RWPE2 (cell line): ENCODE results near the gene GJC2.

Experiments
- ATAC-seq: fragments of 200-7000 bp; cut with Tn5 transposase; 3 replicates; pipeline ENCODE4 v1.9.1; 2021; ENCODE audit warnings: low read depth
- DNase-seq: peaks from one replicate; pipeline ENCODE4 v3.0.0-alpha.2; 2020; ENCODE audit warnings: low spot score
- H3K27ac ChIP-seq: fragments of 450-650 bp; 2 replicates; pipeline ENCODE4 v1.5.1; 2017; ENCODE audit warnings: mild to moderate bottlenecking; ENCODE audit not compliant: poor library complexity, severe bottlenecking
- H3K27me3 ChIP-seq: fragments of 250-450 bp; sonication (Bioruptor Pico); 2 replicates; pipeline ENCODE4 v1.5.1; 2021; ENCODE audit warnings: mild to moderate bottlenecking, moderate library complexity; ENCODE audit not compliant: insufficient read depth, poor library complexity, severe bottlenecking
- H3K36me3 ChIP-seq: fragments of 250-450 bp; sonication (Bioruptor Pico); 2 replicates; pipeline ENCODE4 v1.5.1; 2020; ENCODE audit warnings: low read depth, mild to moderate bottlenecking, moderate library complexity
- H3K4me1 ChIP-seq: fragments of 250-450 bp; sonication (Bioruptor Pico); 2 replicates; pipeline ENCODE4 v1.5.1; 2021; ENCODE audit warnings: mild to moderate bottlenecking, moderate library complexity; ENCODE audit not compliant: insufficient read depth, poor library complexity, severe bottlenecking
- H3K4me3 ChIP-seq: fragments of 250-450 bp; sonication (Bioruptor Pico); 2 replicates; pipeline ENCODE4 v1.5.1; 2021; ENCODE audit warnings: mild to moderate bottlenecking, moderate library complexity; ENCODE audit not compliant: severe bottlenecking
- H3K9me3 ChIP-seq: fragments of 250-450 bp; sonication (Bioruptor Pico); 2 replicates; pipeline ENCODE4 v1.5.1; 2021; ENCODE audit warnings: mild to moderate bottlenecking, moderate library complexity; ENCODE audit not compliant: severe bottlenecking
- CTCF ChIP-seq: fragments of 450-650 bp; IDR thresholded peaks from one replicate; pipeline ENCODE4 v1.5.1; 2017; ENCODE audit warnings: mild to moderate bottlenecking, moderate library complexity; ENCODE audit not compliant: poor library complexity, severe bottlenecking

Gene GJC2

GRCh38 chr1:228207381-228207810, 57.7 kb downstream of the GJC2 start:
- no peak for TF ChIP-seq CTCF
- Histone ChIP-seq H3K4me3 (no peak overlapping the region), H3K9me3 (no peaks in the 10 kb centered on the region), H3K36me3 (no peaks in the 10 kb centered on the region), H3K27me3 (no peaks in the 10 kb centered on the region), H3K27ac (no peak overlapping the region), H3K4me1 (no peaks in the 10 kb centered on the region)
- ATAC-seq, result no peak
- DNase-seq, result no peak

- Histone ChIP-seq H3K27me3 (no peaks in the 10 kb centered on the region), H3K9me3 (no peaks in the 10 kb centered on the region), H3K4me3 (no peak within 1 kb of the TSS), H3K27ac (no peak within 1 kb of the TSS), H3K36me3 (no peaks in the 10 kb centered on the region), H3K4me1 (no peaks in the 10 kb centered on the region)
- no peak for TF ChIP-seq CTCF
- ATAC-seq (no peak), DNase-seq (no peak)
Measured at GRCh38 chr1:228207851-228208821, 58.4 kb downstream of the GJC2 start, which contains the start of gene OBSCN. Gene OBSCN, plus strand, starts transcription at chr1:228208044. Its CDS starts 3,740 bp downstream, at chr1:228211784.

GRCh38 chr1:228208831-228209551, 59.3 kb downstream of the GJC2 start:
- DNase-seq (no peak), ATAC-seq (no peak)
- H3K27ac ChIP-seq, result no peak overlapping the region
- no peaks in the 10 kb centered on the region for H3K4me1 ChIP-seq
- no peak overlapping the region for H3K4me3 ChIP-seq
- no peak for TF ChIP-seq CTCF
- no peaks in the 10 kb centered on the region for H3K36me3 ChIP-seq
- H3K9me3 ChIP-seq, result no peaks in the 10 kb centered on the region
- H3K27me3 ChIP-seq, result no peaks in the 10 kb centered on the region
